Measurements from ENCODE around the gene NPY4R.
"Not testable (repeated sequence)": the region's sequence is repeated elsewhere in the genome, so short reads cannot be mapped to it uniquely, and the experiment has no call there.

- not testable (repeated sequence) for TF ChIP-seq POLR2A (IDR thresholded peaks at IDR 0.05; ENCODE audit: low read depth); CTCF (IDR thresholded peaks at IDR 0.05)
Measured at GRCh38 chr10:46473758-46474157, 8.0 kb upstream of the NPY4R start.
